ENCODE data around the gene MED13L. TPM values are rescaled to one million over a fixed set of nuclear protein-coding genes. Genes with fewer than 3 reads are reported as not detected.

Gene MED13L
- polyA plus RNA-seq, 1 of the 3 experiments (the other 2 are of a cell fraction) = 17.1 TPM

DNA sequence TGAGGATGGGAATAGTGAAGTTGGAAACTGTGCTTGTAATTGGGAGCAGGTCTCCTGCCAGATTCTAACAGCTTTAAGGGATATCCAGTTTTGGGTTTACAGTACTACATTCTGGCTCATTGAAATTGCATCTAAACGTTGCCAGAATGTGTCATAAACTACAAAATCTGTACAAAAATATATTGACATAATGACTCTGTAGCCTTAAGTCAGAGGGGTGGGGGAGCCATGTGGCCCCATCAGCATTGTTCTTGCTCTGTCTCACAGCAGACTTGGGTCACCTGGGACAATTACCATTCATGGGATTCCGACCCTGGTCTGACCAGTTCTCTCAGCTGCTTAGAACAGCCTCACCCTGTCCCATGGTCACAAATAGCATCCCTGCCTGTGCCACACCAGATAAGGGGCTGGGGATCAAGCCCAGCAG is 43.3 kb upstream of the MED13L start:
- Histone ChIP-seq H3K79me2 (ENCODE audit: insufficient read depth) (no peaks in the 10 kb centered on the region; the same call in 1 of the 2 replicates), H3K27ac (ENCODE audit: low read depth in 2 of 2, low read length in 1 of 2) (peak overlapping the region; percentile 75 to 98), H2AFZ (ENCODE audit: low read depth) (peak overlapping the region; percentile 77; the same call in 1 of the 2 replicates), H3K4me3 (ENCODE audit: low read depth in 2 of 2, low read length in 1 of 2) (no peak overlapping the region), H3K4me1 (ENCODE audit: control insufficient read depth in 1 of 2, insufficient read depth in 2 of 2, low read depth in 1 of 2, low read length in 1 of 2) (peaks cover 14 to 27% of the 10 kb centered on the region in 2 experiments), H3K36me3 (replicated peaks in 1 of 2; ENCODE audit: control insufficient read depth in 1 of 2, insufficient read depth in 2 of 2, low read length in 1 of 2) (no peaks in the 10 kb centered on the region), H3K27me3 (ENCODE audit: insufficient read depth) (no peaks in the 10 kb centered on the region), H4K20me1 (ENCODE audit: insufficient read depth) (no peaks in the 10 kb centered on the region), H3K9me3 (no peaks in the 10 kb centered on the region), H3K9me2 (no peaks in the 10 kb centered on the region), H3F3A (replicated peaks; ENCODE audit: insufficient read depth) (peaks cover 22% of the 10 kb centered on the region), H3K9ac (peak overlapping the region; percentile 70; the same call in 1 of the 2 replicates), H3K4me2 (peak overlapping the region; percentile 72; the same call in 1 of the 2 replicates)
- no peak for TF ChIP-seq RXRA (IDR thresholded peaks at IDR 0.05; ENCODE audit: borderline replicate concordance, low read depth)
- WGBS (ENCODE audit: low lambda C conversion rate) = 20% methylated on average over 1 of the region's 2 CpGs
- ChIA-PET POLR2A (no interaction called here), CTCF (no interaction called here)
- DNase-seq = no peak

DNA sequence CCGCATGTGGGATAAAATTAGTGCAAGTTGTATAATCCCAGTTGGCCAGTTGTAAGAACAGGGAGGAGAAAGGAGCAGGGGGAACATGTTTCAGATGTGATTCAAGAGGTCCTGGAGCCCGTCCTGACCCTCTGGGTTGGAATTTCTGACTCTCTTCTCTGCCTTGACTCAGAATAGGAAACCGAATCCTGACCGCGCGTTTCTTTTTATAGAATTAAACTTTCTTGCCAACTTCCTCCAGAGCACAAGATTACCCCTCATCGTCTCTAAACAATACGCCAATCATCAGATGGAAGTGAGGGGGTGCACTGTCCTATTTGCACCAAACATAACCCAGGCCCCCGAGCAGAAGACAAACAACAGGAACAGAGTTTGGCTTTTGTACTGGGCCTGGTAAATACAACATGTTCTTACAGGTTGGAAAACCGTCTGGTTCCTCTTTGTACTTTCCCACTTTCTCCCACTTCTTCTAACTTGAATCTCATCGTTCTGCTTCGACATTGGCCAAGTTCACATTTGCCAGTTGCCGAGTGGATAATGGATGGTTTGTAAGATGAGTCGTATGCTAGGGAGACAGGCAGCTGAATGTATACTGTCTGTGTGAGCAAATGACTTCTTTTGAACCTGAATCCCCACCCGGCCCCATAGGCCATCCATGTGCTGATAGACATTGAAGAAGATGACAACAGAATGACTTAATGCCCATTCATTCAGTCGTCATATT is 42.6 kb upstream of the MED13L start:
- peak overlapping the region; percentile 75 to 98 for H3K27ac ChIP-seq (ENCODE audit: low read depth in 2 of 2, low read length in 1 of 2)
- DNase-seq = peak; percentile 19
- no peaks in the 10 kb centered on the region; the same call in 1 of the 2 replicates for H3K79me2 ChIP-seq (ENCODE audit: insufficient read depth)
- WGBS (ENCODE audit: low lambda C conversion rate) = 29% methylated on average over 16 of the region's 16 CpGs
- H3F3A ChIP-seq (replicated peaks; ENCODE audit: insufficient read depth) = peaks cover 22% of the 10 kb centered on the region
- H3K4me3 ChIP-seq (ENCODE audit: low read depth in 2 of 2, low read length in 1 of 2) = peak overlapping the region in 1 of 2 experiments; percentile 26; a peak in 1 of 4 replicates
- peak overlapping the region; percentile 72 for H3K4me2 ChIP-seq
- peak overlapping the region; percentile 70 for H3K9ac ChIP-seq
- no peaks in the 10 kb centered on the region for H3K9me3 ChIP-seq
- POLR2A ChIA-PET = no interaction called here
- H3K9me2 ChIP-seq = no peaks in the 10 kb centered on the region
- CTCF ChIA-PET = no interaction called here
- H4K20me1 ChIP-seq (ENCODE audit: insufficient read depth) = no peaks in the 10 kb centered on the region
- H3K4me1 ChIP-seq (ENCODE audit: control insufficient read depth in 1 of 2, insufficient read depth in 2 of 2, low read depth in 1 of 2, low read length in 1 of 2) = peaks cover 14 to 27% of the 10 kb centered on the region in 2 experiments
- H2AFZ ChIP-seq (ENCODE audit: low read depth) = peak overlapping the region; percentile 77
- H3K27me3 ChIP-seq (ENCODE audit: insufficient read depth) = no peaks in the 10 kb centered on the region
- H3K36me3 ChIP-seq (replicated peaks in 1 of 2; ENCODE audit: control insufficient read depth in 1 of 2, insufficient read depth in 2 of 2, low read length in 1 of 2) = no peaks in the 10 kb centered on the region
- no peak for TF ChIP-seq RCOR1 (IDR thresholded peaks at IDR 0.05; ENCODE audit: low read length)
- TF ChIP-seq NFIC (IDR thresholded peaks at IDR 0.05; ENCODE audit: borderline replicate concordance) = peak; percentile 84
- TF ChIP-seq, protein P1, sequence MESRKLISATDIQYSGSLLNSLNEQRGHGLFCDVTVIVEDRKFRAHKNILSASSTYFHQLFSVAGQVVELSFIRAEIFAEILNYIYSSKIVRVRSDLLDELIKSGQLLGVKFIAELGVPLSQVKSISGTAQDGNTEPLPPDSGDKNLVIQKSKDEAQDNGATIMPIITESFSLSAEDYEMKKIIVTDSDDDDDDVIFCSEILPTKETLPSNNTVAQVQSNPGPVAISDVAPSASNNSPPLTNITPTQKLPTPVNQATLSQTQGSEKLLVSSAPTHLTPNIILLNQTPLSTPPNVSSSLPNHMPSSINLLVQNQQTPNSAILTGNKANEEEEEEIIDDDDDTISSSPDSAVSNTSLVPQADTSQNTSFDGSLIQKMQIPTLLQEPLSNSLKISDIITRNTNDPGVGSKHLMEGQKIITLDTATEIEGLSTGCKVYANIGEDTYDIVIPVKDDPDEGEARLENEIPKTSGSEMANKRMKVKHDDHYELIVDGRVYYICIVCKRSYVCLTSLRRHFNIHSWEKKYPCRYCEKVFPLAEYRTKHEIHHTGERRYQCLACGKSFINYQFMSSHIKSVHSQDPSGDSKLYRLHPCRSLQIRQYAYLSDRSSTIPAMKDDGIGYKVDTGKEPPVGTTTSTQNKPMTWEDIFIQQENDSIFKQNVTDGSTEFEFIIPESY (IDR thresholded peaks at IDR 0.05; ENCODE audit: borderline replicate concordance, low read depth) = peak; percentile 36; the same call in 1 of the 2 replicates
- TF ChIP-seq TAF1 (IDR thresholded peaks at IDR 0.05; ENCODE audit: borderline replicate concordance, low read depth, low read length) = no peak; the same call in 1 of the 2 replicates
- TF ChIP-seq NRF1 (IDR thresholded peaks at IDR 0.05; ENCODE audit: low read depth, low read length) = no peak
- no peak for TF ChIP-seq CTCF (IDR thresholded peaks at IDR 0.05)
- TF ChIP-seq SIN3A (IDR thresholded peaks at IDR 0.05; ENCODE audit: borderline replicate concordance, low read depth, low read length) = 0 out of 2 replicates have a peak, but pooled peaks have one; percentile 70
- peak; percentile 73 for TF ChIP-seq JUND (IDR thresholded peaks at IDR 0.05)
- TF ChIP-seq GABPA (IDR thresholded peaks at IDR 0.05; ENCODE audit: low read depth) = no peak
- no peak for TF ChIP-seq FOXJ3 (CRISPR knock-in tag; IDR thresholded peaks at IDR 0.05)
- TF ChIP-seq POLR2AphosphoS5 (IDR thresholded peaks at IDR 0.05; ENCODE audit: low read depth, low read length) = peak; percentile 72; the same call in 1 of the 2 replicates
- peak; percentile 42 to 93; a peak in 3 of 4 replicates for TF ChIP-seq EP300 (IDR thresholded peaks at IDR 0.05; ENCODE audit: borderline replicate concordance in 1 of 2, low read depth in 1 of 2, low read length in 1 of 2)
- TF ChIP-seq MEF2A (IDR thresholded peaks at IDR 0.05; ENCODE audit: borderline replicate concordance, low read depth) = peak; percentile 99
- TF ChIP-seq FOSL2 (IDR thresholded peaks at IDR 0.05; ENCODE audit: borderline replicate concordance, low read depth) = peak; percentile 66
- TF ChIP-seq REST (IDR thresholded peaks at IDR 0.05; ENCODE audit: low read depth, low read length) = peak; percentile 7
- TF ChIP-seq, protein P2, sequence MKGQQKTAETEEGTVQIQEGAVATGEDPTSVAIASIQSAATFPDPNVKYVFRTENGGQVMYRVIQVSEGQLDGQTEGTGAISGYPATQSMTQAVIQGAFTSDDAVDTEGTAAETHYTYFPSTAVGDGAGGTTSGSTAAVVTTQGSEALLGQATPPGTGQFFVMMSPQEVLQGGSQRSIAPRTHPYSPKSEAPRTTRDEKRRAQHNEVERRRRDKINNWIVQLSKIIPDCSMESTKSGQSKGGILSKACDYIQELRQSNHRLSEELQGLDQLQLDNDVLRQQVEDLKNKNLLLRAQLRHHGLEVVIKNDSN (IDR thresholded peaks at IDR 0.05; ENCODE audit: borderline replicate concordance, low read depth) = no peak

Measured in SK-N-SH (cell line).